Measurements from ENCODE around the gene PTDSS2. TPM values are rescaled to one million over a fixed set of nuclear protein-coding genes. Genes with fewer than 3 reads are reported as not detected.

PTDSS2 gene
- total RNA-seq, 1 donor from 2014 or later = 47.3 TPM

- no peaks in the 10 kb centered on the region for H3K9me3 Mint-ChIP-seq (ENCODE audit: unreplicated experiment)
- H3K4me1 ChIP-seq (ENCODE audit: insufficient read depth, low read length) = no peaks in the 10 kb centered on the region
- H3K27ac Mint-ChIP-seq (ENCODE audit: unreplicated experiment) = no peak overlapping the region
- H3K79me2 ChIP-seq (ENCODE audit: insufficient read depth, low read length) = peaks cover 22% of the 10 kb centered on the region
- H3K27me3 ChIP-seq (ENCODE audit: insufficient read depth, low read length) = no peaks in the 10 kb centered on the region
- H3K36me3 Mint-ChIP-seq (ENCODE audit: low read depth, unreplicated experiment) = peaks cover 10% of the 10 kb centered on the region
- no peak overlapping the region for H3K4me3 Mint-ChIP-seq (ENCODE audit: unreplicated experiment)
- H3K9me3 ChIP-seq (ENCODE audit: insufficient read depth, low read depth, low read length) = no peaks in the 10 kb centered on the region
- H3K4me3 ChIP-seq (ENCODE audit: insufficient read depth, low read depth, low read length) = no peak overlapping the region
- H3K4me2 ChIP-seq (ENCODE audit: low read length) = no peak overlapping the region
- H3K9ac ChIP-seq (ENCODE audit: low read length) = no peak overlapping the region
- no peaks in the 10 kb centered on the region for H3K36me3 ChIP-seq (ENCODE audit: insufficient read depth, low read length)
- DNase-seq (ENCODE audit: low read depth) (no peak), FAIRE-seq (no peak)
- no peak overlapping the region for H3K27ac ChIP-seq (ENCODE audit: low read depth, low read length)
- H2AFZ ChIP-seq (ENCODE audit: low read depth, low read length) = no peak overlapping the region
- peaks cover 10% of the 10 kb centered on the region for H4K20me1 ChIP-seq (ENCODE audit: insufficient read depth, low read length)
- TF ChIP-seq EZH2 (IDR thresholded peaks at IDR 0.05; ENCODE audit: insufficient read depth, low read length) = no peak
- TF ChIP-seq CTCF (IDR thresholded peaks at IDR 0.05; ENCODE audit: insufficient read depth, low read depth, low read length) = no peak
- H3K27me3 Mint-ChIP-seq (ENCODE audit: low read depth, unreplicated experiment) = no peaks in the 10 kb centered on the region
- H3K4me1 Mint-ChIP-seq (ENCODE audit: low read depth, unreplicated experiment) = no peaks in the 10 kb centered on the region
These were observed 34.5 kb downstream of the PTDSS2 start for GRCh38 chr11:484616-485015.

GRCh38 chr11:486189-486588 lies 36.1 kb downstream of the PTDSS2 start:
- Mint-ChIP-seq H3K4me3 (ENCODE audit: unreplicated experiment) (no peak overlapping the region), H3K9me3 (ENCODE audit: unreplicated experiment) (no peaks in the 10 kb centered on the region), H3K27me3 (ENCODE audit: low read depth, unreplicated experiment) (no peaks in the 10 kb centered on the region), H3K4me1 (ENCODE audit: low read depth, unreplicated experiment) (no peaks in the 10 kb centered on the region), H3K36me3 (ENCODE audit: low read depth, unreplicated experiment) (peaks cover 8% of the 10 kb centered on the region), H3K27ac (ENCODE audit: unreplicated experiment) (no peak overlapping the region)
- H3K4me3 ChIP-seq (ENCODE audit: insufficient read depth, low read depth, low read length) = no peak overlapping the region
- no peak for TF ChIP-seq EZH2 (IDR thresholded peaks at IDR 0.05; ENCODE audit: insufficient read depth, low read length)
- no peak for TF ChIP-seq CTCF (IDR thresholded peaks at IDR 0.05; ENCODE audit: insufficient read depth, low read depth, low read length)
- H4K20me1 ChIP-seq (ENCODE audit: insufficient read depth, low read length) = peaks cover 10% of the 10 kb centered on the region
- H3K79me2 ChIP-seq (ENCODE audit: insufficient read depth, low read length) = peaks cover 22% of the 10 kb centered on the region
- no peak overlapping the region for H3K27ac ChIP-seq (ENCODE audit: low read depth, low read length)
- no peaks in the 10 kb centered on the region for H3K9me3 ChIP-seq (ENCODE audit: insufficient read depth, low read depth, low read length)
- no peak overlapping the region for H3K9ac ChIP-seq (ENCODE audit: low read length)
- FAIRE-seq (no peak), DNase-seq (ENCODE audit: low read depth) (no peak)
- H3K4me1 ChIP-seq (ENCODE audit: insufficient read depth, low read length) = no peaks in the 10 kb centered on the region
- no peaks in the 10 kb centered on the region for H3K36me3 ChIP-seq (ENCODE audit: insufficient read depth, low read length)
- H3K27me3 ChIP-seq (ENCODE audit: insufficient read depth, low read length) = no peaks in the 10 kb centered on the region
- no peak overlapping the region for H2AFZ ChIP-seq (ENCODE audit: low read depth, low read length)
- H3K4me2 ChIP-seq (ENCODE audit: low read length) = no peak overlapping the region

DNA sequence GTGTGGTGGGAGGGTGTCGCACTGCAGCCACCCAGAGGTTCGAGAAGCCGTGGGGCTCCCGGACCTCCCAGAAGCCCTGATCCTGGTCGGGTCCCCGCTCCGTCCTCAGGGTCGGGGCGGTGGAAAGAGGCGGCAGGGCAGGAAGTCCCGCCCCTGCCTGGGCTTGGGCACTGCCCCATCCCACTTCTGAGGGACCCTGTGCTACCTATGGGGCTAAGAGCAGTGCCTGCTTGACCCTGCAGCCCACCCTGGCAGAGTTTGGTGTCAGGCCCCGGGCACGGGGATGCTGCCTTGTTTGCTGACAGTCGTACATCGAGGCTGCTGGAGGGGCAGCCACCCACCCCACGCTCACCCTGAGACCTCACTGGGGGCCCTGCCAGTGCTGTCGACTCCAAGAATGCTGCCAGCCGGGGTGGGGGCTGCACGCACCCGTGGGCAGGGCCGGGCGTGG lies 37.5 kb downstream of the PTDSS2 start:
- H3K27ac ChIP-seq (ENCODE audit: low read depth, low read length) = no peak overlapping the region
- H3K9me3 Mint-ChIP-seq (ENCODE audit: unreplicated experiment) = no peaks in the 10 kb centered on the region
- H3K4me1 ChIP-seq (ENCODE audit: insufficient read depth, low read length) = no peaks in the 10 kb centered on the region
- H3K4me2 ChIP-seq (ENCODE audit: low read length) = no peak overlapping the region
- no peaks in the 10 kb centered on the region for H3K27me3 Mint-ChIP-seq (ENCODE audit: low read depth, unreplicated experiment)
- FAIRE-seq (no peak), DNase-seq (ENCODE audit: low read depth) (no peak)
- peaks cover 10% of the 10 kb centered on the region for H4K20me1 ChIP-seq (ENCODE audit: insufficient read depth, low read length)
- H3K9ac ChIP-seq (ENCODE audit: low read length) = no peak overlapping the region
- no peaks in the 10 kb centered on the region for H3K27me3 ChIP-seq (ENCODE audit: insufficient read depth, low read length)
- H3K36me3 Mint-ChIP-seq (ENCODE audit: low read depth, unreplicated experiment) = peaks cover 5% of the 10 kb centered on the region
- no peak overlapping the region for H2AFZ ChIP-seq (ENCODE audit: low read depth, low read length)
- no peaks in the 10 kb centered on the region for H3K36me3 ChIP-seq (ENCODE audit: insufficient read depth, low read length)
- H3K4me3 Mint-ChIP-seq (ENCODE audit: unreplicated experiment) = no peak overlapping the region
- H3K27ac Mint-ChIP-seq (ENCODE audit: unreplicated experiment) = no peak overlapping the region
- H3K9me3 ChIP-seq (ENCODE audit: insufficient read depth, low read depth, low read length) = no peaks in the 10 kb centered on the region
- H3K4me1 Mint-ChIP-seq (ENCODE audit: low read depth, unreplicated experiment) = no peaks in the 10 kb centered on the region
- no peak for TF ChIP-seq CTCF (IDR thresholded peaks at IDR 0.05; ENCODE audit: insufficient read depth, low read depth, low read length)
- no peak for TF ChIP-seq EZH2 (IDR thresholded peaks at IDR 0.05; ENCODE audit: insufficient read depth, low read length)
- peaks cover 22% of the 10 kb centered on the region for H3K79me2 ChIP-seq (ENCODE audit: insufficient read depth, low read length)
- H3K4me3 ChIP-seq (ENCODE audit: insufficient read depth, low read depth, low read length) = no peak overlapping the region

All from astrocyte (in vitro differentiated cells and primary cell).